ENCODE measurements around the gene PCOLCE2. TPM values are rescaled to one million over a fixed set of nuclear protein-coding genes. Genes with fewer than 3 reads are reported as not detected.
"Not testable (repeated sequence)": the region's sequence is repeated elsewhere in the genome, so short reads cannot be mapped to it uniquely, and the experiment has no call there.

PCOLCE2 gene
- total and polyA plus RNA-seq, 8 donors, result 0.23 to 2.5 (median 0.66) TPM

GRCh38 chr3:142875583-142876207 is 13.2 kb downstream of the PCOLCE2 start:
- FAIRE-seq, result no peak
- H3K9me3 ChIP-seq, result no peaks in the 10 kb centered on the region
- TF ChIP-seq CTCF (IDR thresholded peaks at IDR 0.05), result no peak
- no peaks in the 10 kb centered on the region for H3K4me1 ChIP-seq
- no peak for DNase-seq
- no peak for ATAC-seq
- H3K27ac ChIP-seq, result no peak overlapping the region
- H3K4me3 ChIP-seq, result no peak overlapping the region
- no peaks in the 10 kb centered on the region for H3K36me3 ChIP-seq
- 93 to 98% methylated on average over 2 of the region's 2 CpGs for WGBS, 2 donors
- intact Hi-C loops (cut with DNase I), result no loop called here
- no peaks in the 10 kb centered on the region for H3K27me3 ChIP-seq

- 80 to 89% methylated on average over 5 of the region's 5 CpGs for WGBS, 2 donors
- no peak for DNase-seq
- no peak for ATAC-seq
- no peak overlapping the region for H3K4me3 ChIP-seq
- intact Hi-C loops (cut with DNase I), result no loop called here
- no peak for FAIRE-seq
- no peaks in the 10 kb centered on the region for H3K9me3 ChIP-seq
- H3K36me3 ChIP-seq, result no peaks in the 10 kb centered on the region
- no peaks in the 10 kb centered on the region for H3K4me1 ChIP-seq
- no peak overlapping the region for H3K27ac ChIP-seq
- H3K27me3 ChIP-seq, result no peaks in the 10 kb centered on the region
- TF ChIP-seq CTCF (IDR thresholded peaks at IDR 0.05), result no peak
These were observed 13.8 kb downstream of the PCOLCE2 start for GRCh38 chr3:142875099-142875498.

- not testable (repeated sequence) for FAIRE-seq
- 81 to 88% methylated on average over 8 of the region's 8 CpGs for WGBS, 2 donors
These were observed 20.5 kb downstream of the PCOLCE2 start for GRCh38 chr3:142868382-142868781.

GRCh38 chr3:142866841-142867631 is 21.8 kb downstream of the PCOLCE2 start:
- peak; percentile 23 to 73 (median 40) for ATAC-seq
- intact Hi-C loops (cut with DNase I), result no loop called here
- Histone ChIP-seq H3K9me3 (no peaks in the 10 kb centered on the region), H3K36me3 (no peaks in the 10 kb centered on the region), H3K27me3 (peaks cover 0 to 3% (median 0%) of the 10 kb centered on the region in 4 donors), H3K27ac (no peak overlapping the region), H3K4me1 (no peaks in the 10 kb centered on the region), H3K4me3 (no peak overlapping the region)
- DNase-seq, result peak in 4 of 6 donors; percentile 14 to 45 (median 24)
- 53 to 59% methylated on average over 9 of the region's 9 CpGs for WGBS, 2 donors
- TF ChIP-seq CTCF (IDR thresholded peaks at IDR 0.05), result no peak
- FAIRE-seq, result no peak

More at GRCh38 chr3:142868382-142868781, 20.5 kb downstream of the PCOLCE2 start:
- intact Hi-C loops (cut with DNase I); H3K36me3 ChIP-seq; H3K4me1 ChIP-seq; H3K27me3 ChIP-seq; ATAC-seq; H3K27ac ChIP-seq; H3K4me3 ChIP-seq; DNase-seq; H3K9me3 ChIP-seq: not testable (repeated sequence)

GRCh38 chr3:142863930-142864920 is 24.7 kb downstream of the PCOLCE2 start:
- H3K4me3 ChIP-seq, result no peak overlapping the region
- intact Hi-C loops (cut with DNase I), result no loop called here
- H3K27me3 ChIP-seq, result peaks cover 0 to 3% (median 0%) of the 10 kb centered on the region in 4 donors
- no peak for FAIRE-seq
- no peaks in the 10 kb centered on the region for H3K4me1 ChIP-seq
- WGBS, 2 donors, result 72 to 78% methylated on average over 8 of the region's 8 CpGs
- TF ChIP-seq CTCF (IDR thresholded peaks at IDR 0.05), result no peak
- H3K27ac ChIP-seq, result no peak overlapping the region
- H3K9me3 ChIP-seq, result no peaks in the 10 kb centered on the region
- no peak for DNase-seq
- ATAC-seq, result no peak
- no peaks in the 10 kb centered on the region for H3K36me3 ChIP-seq
